Activated CD8-positive, alpha-beta memory T cell treated with anti-CD3 and anti-CD28 coated beads, Interleukin-2, amount 50 U/mL, for 1 hour (primary cell): ENCODE results near the gene FCHSD2.
"Not testable (repeated sequence)": the region's sequence is repeated elsewhere in the genome, so short reads cannot be mapped to it uniquely, and the experiment has no call there.

Experiments used
- DNase-seq: peaks from one replicate; pipeline ENCODE4 v3.0.0-alpha.2; 2020; ENCODE audit errors: extremely low read depth

Gene FCHSD2

GRCh38 chr11:72821920-72822799 lies 320.0 kb downstream of the FCHSD2 start:
- peak; percentile 66 for DNase-seq

GRCh38 chr11:72821221-72821919 lies 320.7 kb downstream of the FCHSD2 start:
- no peak for DNase-seq

- no peak for DNase-seq
Measured at GRCh38 chr11:72820439-72821139, 321.5 kb downstream of the FCHSD2 start.

- no peak for DNase-seq
Measured at GRCh38 chr11:72818971-72819370, 323.1 kb downstream of the FCHSD2 start.

GRCh38 chr11:72817966-72818365 lies 324.2 kb downstream of the FCHSD2 start:
- DNase-seq = no peak

- DNase-seq = no peak
Measured at GRCh38 chr11:72816404-72816990, 325.6 kb downstream of the FCHSD2 start.

GRCh38 chr11:72815110-72815618 lies 327.0 kb downstream of the FCHSD2 start:
- DNase-seq = no peak

- DNase-seq = peak; percentile 57
Measured at GRCh38 chr11:72814286-72815109, 327.6 kb downstream of the FCHSD2 start, which contains the start of gene ATG16L2. Gene ATG16L2 (plus strand): TSS chr11:72814411. CDS start chr11:72814446, 35 bp downstream.

GRCh38 chr11:72813740-72814285 lies 328.3 kb downstream of the FCHSD2 start:
- DNase-seq = peak; percentile 61

- no peak for DNase-seq
Measured at GRCh38 chr11:72812967-72813739, 329.0 kb downstream of the FCHSD2 start.

GRCh38 chr11:72812604-72812966 lies 329.5 kb downstream of the FCHSD2 start:
- no peak for DNase-seq

- DNase-seq = not testable (repeated sequence)
Measured at GRCh38 chr11:72811686-72812085, 330.4 kb downstream of the FCHSD2 start.

- DNase-seq = no peak
Measured at GRCh38 chr11:72808331-72808798, 333.8 kb downstream of the FCHSD2 start.

- no peak for DNase-seq
Measured at GRCh38 chr11:72807792-72808191, 334.3 kb downstream of the FCHSD2 start.

GRCh38 chr11:72807021-72807693 lies 335.0 kb downstream of the FCHSD2 start:
- no peak for DNase-seq

GRCh38 chr11:72806378-72806777 lies 335.7 kb downstream of the FCHSD2 start:
- not testable (repeated sequence) for DNase-seq

- DNase-seq = no peak
Measured at GRCh38 chr11:72805216-72805615, 336.9 kb downstream of the FCHSD2 start.

GRCh38 chr11:72802822-72803221 lies 339.3 kb downstream of the FCHSD2 start:
- DNase-seq = no peak

- DNase-seq = no peak
Measured at GRCh38 chr11:72799441-72799840, 342.7 kb downstream of the FCHSD2 start.
